Esophagus (tissue), 2 donors: ENCODE measurements around the gene FNDC11. TPM values are rescaled to one million over a fixed set of nuclear protein-coding genes. Genes with fewer than 3 reads are reported as not detected.
"Not testable (repeated sequence)": the region's sequence is repeated elsewhere in the genome, so short reads cannot be mapped to it uniquely, and the experiment has no call there.

Experiments used
- H3K27ac ChIP-seq, 2 donors: one replicate each; pipeline ENCODE4 v1.5.1; 2013; ENCODE audit warnings: low read depth in 2 of 2, mild to moderate bottlenecking in 2 of 2, inconsistent platforms in 1 of 2, low read length in 1 of 2, moderate library complexity in 1 of 2
- H3K27me3 ChIP-seq, 2 donors: one replicate each; pipeline ENCODE4 v1.6.1; 2013; ENCODE audit warnings: low read length in 2 of 2, control low read depth in 1 of 2, mild to moderate bottlenecking in 1 of 2; ENCODE audit not compliant: insufficient read depth in 2 of 2, control insufficient read depth in 1 of 2
- H3K36me3 ChIP-seq, 2 donors: one replicate each; pipeline ENCODE4 v1.6.1; 2013; ENCODE audit warnings: low read length in 1 of 2; ENCODE audit not compliant: control insufficient read depth in 2 of 2, insufficient read depth in 2 of 2
- H3K4me1 ChIP-seq, 2 donors: one replicate each; pipeline ENCODE4 v1.6.1; 2013; ENCODE audit warnings: low read length in 1 of 2; ENCODE audit not compliant: control insufficient read depth in 2 of 2, insufficient read depth in 2 of 2
- H3K4me3 ChIP-seq, 2 donors: one replicate each; pipeline ENCODE4 v1.5.1; 2013; ENCODE audit warnings: low read length in 2 of 2, mild to moderate bottlenecking in 2 of 2, low read depth in 1 of 2, moderate library complexity in 1 of 2
- H3K9me3 ChIP-seq, 2 donors: one replicate each; pipeline ENCODE4 v1.6.1; 2013; ENCODE audit warnings: mild to moderate bottlenecking in 2 of 2, low read depth in 1 of 2, low read length in 1 of 2, moderate library complexity in 1 of 2; ENCODE audit not compliant: control insufficient read depth in 2 of 2, insufficient read depth in 1 of 2
- WGBS, 2 donors: extraction: QIAGEN DNeasy Blood & Tissue Kit; methylation state at CpG; one replicate each; pipeline ENCODE4 v1.1.7; 2013; 5-methylcytosine and 5-hydroxymethylcytosine counted together
- polyA plus RNA-seq, 2 donors: library from polyadenylated mRNA; stranded (reverse); fragments of 200-250 nt; gene quantifications; one replicate each; pipeline ENCODE4 v1.2.3, GENCODE V29; 2013
- donor health status: healthy with polysubstance abuse.
- donor health status: Bipolar disorder and iron deficiency.

FNDC11 gene
- polyA plus RNA-seq, 2 donors: 0.07 to 0.26 TPM

GRCh38 chr20:63557481-63557891, 3.5 kb downstream of the FNDC11 start:
- H3K9me3 ChIP-seq: no peaks in the 10 kb centered on the region
- H3K4me3 ChIP-seq: no peak overlapping the region
- H3K27ac ChIP-seq: no peak overlapping the region
- H3K27me3 ChIP-seq: no peaks in the 10 kb centered on the region
- peaks cover 0 to 7% of the 10 kb centered on the region in 2 donors for H3K4me1 ChIP-seq
- H3K36me3 ChIP-seq: peaks cover 8 to 28% of the 10 kb centered on the region in 2 donors
- 90 to 91% methylated on average over 17 to 19 of the region's 19 CpGs for WGBS, 2 donors

GRCh38 chr20:63558804-63559484, 5.0 kb downstream of the FNDC11 start:
- no peaks in the 10 kb centered on the region for H3K9me3 ChIP-seq
- H3K27me3 ChIP-seq: no peaks in the 10 kb centered on the region
- peaks cover 0 to 4% of the 10 kb centered on the region in 2 donors for H3K4me1 ChIP-seq
- no peak overlapping the region for H3K4me3 ChIP-seq
- 89 to 94% methylated on average over 14 of the region's 14 CpGs for WGBS, 2 donors
- peaks cover 8 to 38% of the 10 kb centered on the region in 2 donors for H3K36me3 ChIP-seq
- no peak overlapping the region for H3K27ac ChIP-seq

DNA sequence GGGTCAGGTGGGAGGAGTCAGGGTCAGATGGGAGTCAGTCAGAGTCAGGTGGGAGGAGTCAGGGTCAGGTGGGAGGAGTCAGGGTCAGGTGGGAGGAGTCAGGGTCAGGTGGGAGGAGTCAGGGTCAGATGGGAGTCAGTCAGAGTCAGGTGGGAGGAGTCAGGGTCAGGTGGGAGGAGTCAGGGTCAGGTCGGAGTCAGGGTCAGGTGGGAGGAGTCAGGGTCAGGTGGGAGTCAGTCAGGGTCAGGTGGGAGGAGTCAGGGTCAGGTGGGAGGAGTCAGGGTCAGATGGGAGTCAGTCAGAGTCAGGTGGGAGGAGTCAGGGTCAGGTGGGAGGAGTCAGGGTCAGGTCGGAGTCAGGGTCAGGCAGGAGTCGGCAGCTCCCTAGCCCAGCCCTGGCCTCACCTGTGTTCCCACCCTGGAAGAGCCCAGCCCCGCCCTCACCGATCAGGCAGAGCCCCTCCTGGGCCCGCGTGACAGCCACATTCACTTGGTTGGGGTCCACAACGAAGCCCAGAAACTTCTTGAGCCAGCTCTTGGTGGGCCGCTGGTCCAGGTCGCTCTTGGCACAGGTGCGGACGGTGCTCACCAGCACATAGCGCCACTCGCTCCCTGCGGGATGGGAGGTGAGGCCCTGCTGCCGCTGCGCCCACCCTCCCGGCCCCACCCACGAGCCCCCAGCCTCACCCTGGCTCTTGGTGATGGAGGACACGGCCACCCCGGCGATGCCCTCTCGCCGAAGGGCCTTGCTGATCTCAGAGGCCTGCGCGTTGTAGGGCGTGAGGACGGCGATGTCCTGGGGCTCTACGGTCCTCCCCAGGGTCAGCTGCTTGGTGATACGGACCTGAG, 5.8 kb downstream of the FNDC11 start:
- H3K36me3 ChIP-seq: peaks cover 8 to 45% of the 10 kb centered on the region in 2 donors
- not testable (repeated sequence) for H3K9me3 ChIP-seq, H3K4me3 ChIP-seq, H3K27me3 ChIP-seq, H3K4me1 ChIP-seq, H3K27ac ChIP-seq
- 93 to 97% methylated on average over 28 to 30 of the region's 31 CpGs for WGBS, 2 donors

GRCh38 chr20:63560333-63560805, 6.4 kb downstream of the FNDC11 start:
- 95 to 97% methylated on average over 16 of the region's 16 CpGs for WGBS, 2 donors
- Histone ChIP-seq H3K27ac (no peak overlapping the region), H3K27me3 (no peaks in the 10 kb centered on the region), H3K4me3 (no peak overlapping the region), H3K36me3 (peaks cover 8 to 52% of the 10 kb centered on the region in 2 donors), H3K4me1 (no peaks in the 10 kb centered on the region), H3K9me3 (no peaks in the 10 kb centered on the region)

DNA sequence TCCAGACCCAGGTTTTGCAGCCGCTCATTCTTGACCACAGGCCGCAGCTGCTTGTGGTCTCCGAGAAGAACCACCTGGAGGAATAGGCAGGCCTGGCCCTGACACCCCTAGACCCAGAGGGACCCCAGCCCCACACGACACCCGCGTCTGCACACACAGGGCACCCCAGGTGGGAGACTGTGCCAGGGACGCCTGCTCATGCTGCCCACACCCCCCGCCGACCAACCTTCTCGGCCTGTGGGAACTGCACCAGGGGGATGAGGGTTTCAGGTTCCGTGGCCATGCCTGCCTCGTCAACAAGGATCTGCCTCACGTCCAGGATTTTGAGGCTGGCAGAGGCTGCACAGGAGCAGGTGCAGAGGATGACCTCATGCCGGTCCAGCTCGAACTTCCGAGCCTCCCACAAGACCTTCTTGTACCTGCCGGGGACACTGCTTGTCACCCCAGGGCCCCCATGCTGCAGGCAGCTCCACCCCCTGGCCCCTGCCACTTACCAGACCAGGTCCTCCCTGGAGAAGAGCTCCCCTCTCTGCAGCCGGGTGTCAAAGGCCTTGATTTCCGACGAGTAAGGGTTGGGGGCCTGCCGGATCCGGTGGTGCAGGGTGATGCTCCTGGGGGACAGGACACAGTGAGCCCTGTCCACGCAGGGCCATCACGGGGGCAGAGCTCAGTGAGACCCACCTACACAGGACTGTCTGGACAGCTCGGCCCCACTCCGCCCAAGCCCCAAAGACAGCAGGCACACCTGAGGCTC, 7.1 kb downstream of the FNDC11 start:
- H3K4me1 ChIP-seq: no peaks in the 10 kb centered on the region
- 94% methylated on average over 26 of the region's 26 CpGs for WGBS, 2 donors

GRCh38 chr20:63561624-63562396, 7.9 kb downstream of the FNDC11 start:
- 88 to 90% methylated on average over 31 to 36 of the region's 36 CpGs for WGBS, 2 donors
- H3K27ac ChIP-seq: no peak overlapping the region
- H3K4me1 ChIP-seq: peaks cover 0 to under 1% of the 10 kb centered on the region in 2 donors
- H3K27me3 ChIP-seq: no peaks in the 10 kb centered on the region
- no peak overlapping the region for H3K4me3 ChIP-seq
- peaks cover 0 to 3% of the 10 kb centered on the region in 2 donors for H3K9me3 ChIP-seq
- H3K36me3 ChIP-seq: peaks cover 8 to 53% of the 10 kb centered on the region in 2 donors

More for the DNA sequence above, 7.1 kb downstream of the FNDC11 start:
- Histone ChIP-seq H3K27ac (no peak overlapping the region), H3K36me3 (peaks cover 8 to 53% of the 10 kb centered on the region in 2 donors), H3K27me3 (no peaks in the 10 kb centered on the region), H3K9me3 (peaks cover 0 to 2% of the 10 kb centered on the region in 2 donors), H3K4me3 (no peak overlapping the region)

GRCh38 chr20:63562461-63563224, 8.7 kb downstream of the FNDC11 start:
- H3K4me1 ChIP-seq: peaks cover 0 to 4% of the 10 kb centered on the region in 2 donors
- H3K4me3 ChIP-seq: no peak overlapping the region
- H3K9me3 ChIP-seq: peaks cover 0 to 3% of the 10 kb centered on the region in 2 donors
- H3K27me3 ChIP-seq: no peaks in the 10 kb centered on the region
- 94 to 95% methylated on average over 54 of the region's 54 CpGs for WGBS, 2 donors
- no peak overlapping the region for H3K27ac ChIP-seq
- peaks cover 8 to 53% of the 10 kb centered on the region in 2 donors for H3K36me3 ChIP-seq

GRCh38 chr20:63563225-63563935, 9.4 kb downstream of the FNDC11 start:
- peaks cover 0 to 3% of the 10 kb centered on the region in 2 donors for H3K9me3 ChIP-seq
- peaks cover 8 to 53% of the 10 kb centered on the region in 2 donors for H3K36me3 ChIP-seq
- H3K4me1 ChIP-seq: peaks cover 0 to 4% of the 10 kb centered on the region in 2 donors
- H3K27ac ChIP-seq: no peak overlapping the region
- WGBS, 2 donors: 93 to 95% methylated on average over 55 of the region's 55 CpGs
- no peaks in the 10 kb centered on the region for H3K27me3 ChIP-seq
- H3K4me3 ChIP-seq: no peak overlapping the region
